ENCODE data around the gene PRELP.

GRCh38 chr1:203456577-203456976, 19.0 kb upstream of the PRELP start:
- TF ChIP-seq, protein P1, sequence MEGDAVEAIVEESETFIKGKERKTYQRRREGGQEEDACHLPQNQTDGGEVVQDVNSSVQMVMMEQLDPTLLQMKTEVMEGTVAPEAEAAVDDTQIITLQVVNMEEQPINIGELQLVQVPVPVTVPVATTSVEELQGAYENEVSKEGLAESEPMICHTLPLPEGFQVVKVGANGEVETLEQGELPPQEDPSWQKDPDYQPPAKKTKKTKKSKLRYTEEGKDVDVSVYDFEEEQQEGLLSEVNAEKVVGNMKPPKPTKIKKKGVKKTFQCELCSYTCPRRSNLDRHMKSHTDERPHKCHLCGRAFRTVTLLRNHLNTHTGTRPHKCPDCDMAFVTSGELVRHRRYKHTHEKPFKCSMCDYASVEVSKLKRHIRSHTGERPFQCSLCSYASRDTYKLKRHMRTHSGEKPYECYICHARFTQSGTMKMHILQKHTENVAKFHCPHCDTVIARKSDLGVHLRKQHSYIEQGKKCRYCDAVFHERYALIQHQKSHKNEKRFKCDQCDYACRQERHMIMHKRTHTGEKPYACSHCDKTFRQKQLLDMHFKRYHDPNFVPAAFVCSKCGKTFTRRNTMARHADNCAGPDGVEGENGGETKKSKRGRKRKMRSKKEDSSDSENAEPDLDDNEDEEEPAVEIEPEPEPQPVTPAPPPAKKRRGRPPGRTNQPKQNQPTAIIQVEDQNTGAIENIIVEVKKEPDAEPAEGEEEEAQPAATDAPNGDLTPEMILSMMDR (IDR thresholded peaks at IDR 0.05), result no peak
- TF ChIP-seq POLR2A (IDR thresholded peaks at IDR 0.05), result no peak

Data from lower leg skin (tissue), 3 donors.